SK-N-SH treated with all-trans-retinoic acid at 6 μM for 48 hours (cell line): Measurements from ENCODE around the gene SH2D2A.

ENCODE experiments used
- ATAC-seq: fragments of 200-7000 bp; cut with Tn5 transposase; 3 replicates; pipeline ENCODE4 v1.9.1; 2020; ENCODE audit warnings: mild to moderate bottlenecking, moderate library complexity
- ARNTL ChIP-seq: fragments of 450-650 bp; formaldehyde crosslinking; IDR thresholded peaks from 2 replicates; pipeline ENCODE4 v1.5.0; 2020; ENCODE audit warnings: low read depth, mild to moderate bottlenecking, moderate library complexity, borderline replicate concordance
- BACH2 ChIP-seq: fragments of 250-450 bp; sonication (Bioruptor Pico); IDR thresholded peaks from 2 replicates; pipeline ENCODE4 v1.9.0; 2021; ENCODE audit warnings: mild to moderate bottlenecking, borderline replicate concordance
- CSDC2 ChIP-seq: fragments of 250-450 bp; sonication (Bioruptor Pico); IDR thresholded peaks from 2 replicates; pipeline ENCODE4 v1.5.0; 2020; ENCODE audit warnings: mild to moderate bottlenecking, moderate library complexity
- ESRRG ChIP-seq: fragments of 250-450 bp; sonication (Bioruptor Pico); IDR thresholded peaks from 2 replicates; pipeline ENCODE4 v1.6.1; 2021; ENCODE audit warnings: mild to moderate bottlenecking
- GLIS3 ChIP-seq: fragments of 250-450 bp; sonication (Bioruptor Pico); IDR thresholded peaks from 2 replicates; pipeline ENCODE4 v1.5.0; 2020; ENCODE audit warnings: mild to moderate bottlenecking, moderate library complexity
- ISL1 ChIP-seq: fragments of 250-450 bp; sonication (Bioruptor Pico); IDR thresholded peaks from 2 replicates; pipeline ENCODE4 v2.1.2; 2022; ENCODE audit warnings: mild to moderate bottlenecking, moderate library complexity
- OSR1 ChIP-seq: fragments of 250-450 bp; sonication (Bioruptor Pico); IDR thresholded peaks from 2 replicates; pipeline ENCODE4 v1.8.0; 2022; ENCODE audit warnings: moderate library complexity, mild to moderate bottlenecking, inconsistent platforms
- PPARA ChIP-seq: fragments of 250-450 bp; sonication (Bioruptor Pico); IDR thresholded peaks from 2 replicates; pipeline ENCODE4 v1.5.0; 2020; ENCODE audit warnings: mild to moderate bottlenecking, borderline replicate concordance
- RARB ChIP-seq: fragments of 250-450 bp; sonication (Bioruptor Pico); IDR thresholded peaks from 2 replicates; pipeline ENCODE4 v1.8.0; 2021; ENCODE audit warnings: mild to moderate bottlenecking, moderate library complexity
- SNAI2 ChIP-seq: fragments of 250-450 bp; sonication (Bioruptor Pico); IDR thresholded peaks from 2 replicates; pipeline ENCODE4 v1.5.0; 2020; ENCODE audit warnings: mild to moderate bottlenecking, moderate library complexity
- TCF4 ChIP-seq: fragments of 250-450 bp; sonication (Bioruptor Pico); IDR thresholded peaks from 2 replicates; pipeline ENCODE4 v1.8.0; 2021; ENCODE audit warnings: mild to moderate bottlenecking, moderate library complexity, borderline replicate concordance
- TOX ChIP-seq: fragments of 250-450 bp; sonication (Bioruptor Pico); IDR thresholded peaks from 2 replicates; pipeline ENCODE4 v1.8.0; 2021; ENCODE audit warnings: mild to moderate bottlenecking, moderate library complexity, borderline replicate concordance
- ZC3H10 ChIP-seq: fragments of 250-450 bp; sonication (Bioruptor Pico); IDR thresholded peaks from 2 replicates; pipeline ENCODE4 v1.5.1; 2021; ENCODE audit warnings: mild to moderate bottlenecking, moderate library complexity
- ZFP3 ChIP-seq: fragments of 250-450 bp; sonication (Bioruptor Pico); IDR thresholded peaks from 2 replicates; pipeline ENCODE4 v1.5.0; 2020; ENCODE audit warnings: mild to moderate bottlenecking, moderate library complexity
- ZFP30 ChIP-seq: fragments of 450-650 bp; formaldehyde crosslinking; IDR thresholded peaks from 2 replicates; pipeline ENCODE4 v1.5.0; 2022; ENCODE audit warnings: mild to moderate bottlenecking, moderate library complexity
- ZNF565 ChIP-seq: fragments of 450-650 bp; formaldehyde crosslinking; conservative IDR thresholded peaks from 2 replicates; pipeline ENCODE4 v1.5.0; 2020; ENCODE audit warnings: low read depth, mild to moderate bottlenecking, moderate library complexity
- ZNF70 ChIP-seq: fragments of 450-650 bp; formaldehyde crosslinking; IDR thresholded peaks from 2 replicates; pipeline ENCODE4 v1.5.0; 2020; ENCODE audit warnings: mild to moderate bottlenecking, moderate library complexity
- TF ChIP-seq, protein P1 (sequence below): fragments of 250-450 bp; sonication (Bioruptor Pico); IDR thresholded peaks from 2 replicates; pipeline ENCODE4 v1.8.0; 2021; ENCODE audit warnings: low read depth, mild to moderate bottlenecking, moderate library complexity, borderline replicate concordance
- TF ChIP-seq, protein P2 (sequence below): fragments of 250-450 bp; sonication (Bioruptor Pico); IDR thresholded peaks from 2 replicates; pipeline ENCODE4 v1.5.0; 2020; ENCODE audit warnings: mild to moderate bottlenecking, moderate library complexity
- TF ChIP-seq, protein P3 (sequence below): fragments of 250-450 bp; sonication (Bioruptor Pico); IDR thresholded peaks from 2 replicates; pipeline ENCODE4 v1.8.0; 2020; ENCODE audit warnings: mild to moderate bottlenecking, moderate library complexity, borderline replicate concordance
- TF ChIP-seq, protein P4 (sequence below): fragments of 250-450 bp; sonication (Bioruptor Pico); IDR thresholded peaks from 2 replicates; pipeline ENCODE4 v1.5.1; 2021; ENCODE audit warnings: mild to moderate bottlenecking, moderate library complexity

Gene SH2D2A

DNA sequence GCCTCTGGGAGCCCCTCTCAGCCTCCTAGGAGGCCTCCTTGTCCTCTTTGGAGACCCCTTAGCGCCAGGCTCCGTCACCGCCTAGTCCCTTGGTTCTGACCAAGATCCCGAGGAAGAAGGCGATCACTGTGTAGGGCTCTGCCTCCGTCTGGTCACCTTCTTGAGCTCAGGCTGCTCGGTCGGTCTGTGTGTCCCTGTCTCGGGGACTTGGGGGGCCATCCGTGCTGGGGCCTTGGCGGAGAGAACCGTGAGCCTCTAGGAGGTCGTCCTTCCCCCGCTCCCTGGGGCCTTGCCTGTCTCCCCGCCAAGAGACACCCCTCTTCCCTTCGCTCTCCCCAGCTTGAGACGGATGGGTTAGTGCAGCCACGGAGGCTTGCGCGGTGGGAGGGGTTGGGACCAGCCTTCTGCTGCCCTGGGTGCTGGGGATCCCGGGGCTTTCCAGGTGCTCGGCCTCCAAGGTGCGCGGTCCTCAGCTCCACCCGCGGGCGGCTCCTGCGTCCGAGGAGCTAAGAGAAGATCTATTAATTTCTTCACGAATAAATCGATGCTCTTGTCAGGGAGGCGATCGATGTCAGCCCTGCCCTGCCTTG is 43.0 kb upstream of the SH2D2A start:
- TF ChIP-seq ZNF565 (CRISPR knock-in tag) = no peak
- TF ChIP-seq OSR1 (CRISPR knock-in tag) = no peak
- no peak for TF ChIP-seq ISL1 (CRISPR knock-in tag)
- no peak for TF ChIP-seq CSDC2 (CRISPR knock-in tag)
- TF ChIP-seq ESRRG (CRISPR knock-in tag) = no peak
- peak; percentile 42 for ATAC-seq

DNA sequence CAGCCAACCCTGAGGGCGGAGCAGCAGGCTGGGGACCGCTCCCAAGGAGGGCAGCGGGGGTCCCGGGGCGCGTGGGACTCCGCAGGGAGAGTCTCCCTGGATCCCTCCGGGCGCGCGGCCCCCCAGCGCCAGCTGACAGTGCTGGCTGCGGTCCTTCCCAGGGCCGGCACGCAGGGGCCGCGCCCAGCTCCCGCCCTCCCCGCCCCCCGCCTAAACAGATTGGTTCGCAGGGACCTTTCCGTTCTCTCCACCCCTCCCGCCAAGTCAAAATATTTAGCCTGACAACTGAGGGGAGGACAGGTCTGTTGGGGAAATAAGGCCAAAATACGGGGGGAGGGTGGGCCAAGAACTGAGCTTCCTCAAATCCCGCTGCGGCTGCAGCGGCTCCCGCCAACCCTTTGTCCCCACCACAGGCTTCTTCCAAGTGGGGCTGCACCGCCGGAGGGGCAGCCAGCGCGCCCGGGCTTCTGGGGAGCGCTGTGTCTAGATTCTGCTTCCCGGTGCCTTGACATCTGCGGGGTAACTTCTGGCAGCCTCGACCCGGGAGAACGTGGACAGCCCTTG is 42.4 kb upstream of the SH2D2A start, which contains the start of gene INSRR:
INSRR (minus strand) TSS at position 159 of the 564 bp plus-strand sequence. CDS start 496 bp downstream, outside the sequence.
- peak; percentile 2; the same call in 2 of the 3 replicates for ATAC-seq
- TF ChIP-seq ZNF565 (CRISPR knock-in tag) (no peak), ESRRG (CRISPR knock-in tag) (no peak), TOX (CRISPR knock-in tag) (no peak), ZNF70 (CRISPR knock-in tag) (no peak), ARNTL (CRISPR knock-in tag) (no peak), ZFP30 (CRISPR knock-in tag) (no peak), BACH2 (CRISPR knock-in tag) (no peak), OSR1 (CRISPR knock-in tag) (no peak)
- TF ChIP-seq, protein P1, sequence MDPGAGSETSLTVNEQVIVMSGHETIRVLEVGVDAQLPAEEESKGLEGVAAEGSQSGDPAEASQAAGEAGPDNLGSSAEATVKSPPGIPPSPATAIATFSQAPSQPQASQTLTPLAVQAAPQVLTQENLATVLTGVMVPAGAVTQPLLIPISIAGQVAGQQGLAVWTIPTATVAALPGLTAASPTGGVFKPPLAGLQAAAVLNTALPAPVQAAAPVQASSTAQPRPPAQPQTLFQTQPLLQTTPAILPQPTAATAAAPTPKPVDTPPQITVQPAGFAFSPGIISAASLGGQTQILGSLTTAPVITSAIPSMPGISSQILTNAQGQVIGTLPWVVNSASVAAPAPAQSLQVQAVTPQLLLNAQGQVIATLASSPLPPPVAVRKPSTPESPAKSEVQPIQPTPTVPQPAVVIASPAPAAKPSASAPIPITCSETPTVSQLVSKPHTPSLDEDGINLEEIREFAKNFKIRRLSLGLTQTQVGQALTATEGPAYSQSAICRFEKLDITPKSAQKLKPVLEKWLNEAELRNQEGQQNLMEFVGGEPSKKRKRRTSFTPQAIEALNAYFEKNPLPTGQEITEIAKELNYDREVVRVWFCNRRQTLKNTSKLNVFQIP (CRISPR knock-in tag) = no peak
- TF ChIP-seq, protein P2, sequence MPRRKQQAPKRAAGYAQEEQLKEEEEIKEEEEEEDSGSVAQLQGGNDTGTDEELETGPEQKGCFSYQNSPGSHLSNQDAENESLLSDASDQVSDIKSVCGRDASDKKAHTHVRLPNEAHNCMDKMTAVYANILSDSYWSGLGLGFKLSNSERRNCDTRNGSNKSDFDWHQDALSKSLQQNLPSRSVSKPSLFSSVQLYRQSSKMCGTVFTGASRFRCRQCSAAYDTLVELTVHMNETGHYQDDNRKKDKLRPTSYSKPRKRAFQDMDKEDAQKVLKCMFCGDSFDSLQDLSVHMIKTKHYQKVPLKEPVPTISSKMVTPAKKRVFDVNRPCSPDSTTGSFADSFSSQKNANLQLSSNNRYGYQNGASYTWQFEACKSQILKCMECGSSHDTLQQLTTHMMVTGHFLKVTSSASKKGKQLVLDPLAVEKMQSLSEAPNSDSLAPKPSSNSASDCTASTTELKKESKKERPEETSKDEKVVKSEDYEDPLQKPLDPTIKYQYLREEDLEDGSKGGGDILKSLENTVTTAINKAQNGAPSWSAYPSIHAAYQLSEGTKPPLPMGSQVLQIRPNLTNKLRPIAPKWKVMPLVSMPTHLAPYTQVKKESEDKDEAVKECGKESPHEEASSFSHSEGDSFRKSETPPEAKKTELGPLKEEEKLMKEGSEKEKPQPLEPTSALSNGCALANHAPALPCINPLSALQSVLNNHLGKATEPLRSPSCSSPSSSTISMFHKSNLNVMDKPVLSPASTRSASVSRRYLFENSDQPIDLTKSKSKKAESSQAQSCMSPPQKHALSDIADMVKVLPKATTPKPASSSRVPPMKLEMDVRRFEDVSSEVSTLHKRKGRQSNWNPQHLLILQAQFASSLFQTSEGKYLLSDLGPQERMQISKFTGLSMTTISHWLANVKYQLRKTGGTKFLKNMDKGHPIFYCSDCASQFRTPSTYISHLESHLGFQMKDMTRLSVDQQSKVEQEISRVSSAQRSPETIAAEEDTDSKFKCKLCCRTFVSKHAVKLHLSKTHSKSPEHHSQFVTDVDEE (CRISPR knock-in tag) = no peak

DNA sequence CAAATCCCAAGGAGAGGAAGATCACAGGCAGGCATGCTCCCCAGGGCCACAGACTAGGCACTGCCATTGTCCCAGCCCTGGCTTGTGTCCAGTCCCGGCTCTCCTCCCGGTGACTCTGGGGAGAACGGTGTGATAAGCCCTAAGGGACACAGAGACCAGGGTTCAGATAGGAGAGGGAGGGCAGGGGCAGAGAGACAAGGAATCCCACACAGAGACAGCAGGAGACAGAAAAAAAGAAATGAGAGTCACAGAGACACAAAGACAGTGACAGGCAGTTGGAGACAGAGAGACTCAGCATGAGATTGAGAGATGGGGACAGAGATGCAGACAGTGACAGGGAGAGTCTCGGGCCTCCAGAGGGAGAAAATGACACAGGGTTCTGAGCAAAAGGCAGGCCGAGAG is 41.9 kb upstream of the SH2D2A start:
- no peak for TF ChIP-seq ZFP30 (CRISPR knock-in tag)
- TF ChIP-seq, protein P3, sequence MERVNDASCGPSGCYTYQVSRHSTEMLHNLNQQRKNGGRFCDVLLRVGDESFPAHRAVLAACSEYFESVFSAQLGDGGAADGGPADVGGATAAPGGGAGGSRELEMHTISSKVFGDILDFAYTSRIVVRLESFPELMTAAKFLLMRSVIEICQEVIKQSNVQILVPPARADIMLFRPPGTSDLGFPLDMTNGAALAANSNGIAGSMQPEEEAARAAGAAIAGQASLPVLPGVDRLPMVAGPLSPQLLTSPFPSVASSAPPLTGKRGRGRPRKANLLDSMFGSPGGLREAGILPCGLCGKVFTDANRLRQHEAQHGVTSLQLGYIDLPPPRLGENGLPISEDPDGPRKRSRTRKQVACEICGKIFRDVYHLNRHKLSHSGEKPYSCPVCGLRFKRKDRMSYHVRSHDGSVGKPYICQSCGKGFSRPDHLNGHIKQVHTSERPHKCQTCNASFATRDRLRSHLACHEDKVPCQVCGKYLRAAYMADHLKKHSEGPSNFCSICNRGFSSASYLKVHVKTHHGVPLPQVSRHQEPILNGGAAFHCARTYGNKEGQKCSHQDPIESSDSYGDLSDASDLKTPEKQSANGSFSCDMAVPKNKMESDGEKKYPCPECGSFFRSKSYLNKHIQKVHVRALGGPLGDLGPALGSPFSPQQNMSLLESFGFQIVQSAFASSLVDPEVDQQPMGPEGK (CRISPR knock-in tag) = no peak
- TF ChIP-seq RARB = no peak
- no peak for TF ChIP-seq GLIS3 (CRISPR knock-in tag)
- TF ChIP-seq SNAI2 = no peak
- TF ChIP-seq CSDC2 (CRISPR knock-in tag) = no peak
- no peak for TF ChIP-seq TCF4 (CRISPR knock-in tag)
- TF ChIP-seq ISL1 (CRISPR knock-in tag) = no peak
- TF ChIP-seq, protein P4, sequence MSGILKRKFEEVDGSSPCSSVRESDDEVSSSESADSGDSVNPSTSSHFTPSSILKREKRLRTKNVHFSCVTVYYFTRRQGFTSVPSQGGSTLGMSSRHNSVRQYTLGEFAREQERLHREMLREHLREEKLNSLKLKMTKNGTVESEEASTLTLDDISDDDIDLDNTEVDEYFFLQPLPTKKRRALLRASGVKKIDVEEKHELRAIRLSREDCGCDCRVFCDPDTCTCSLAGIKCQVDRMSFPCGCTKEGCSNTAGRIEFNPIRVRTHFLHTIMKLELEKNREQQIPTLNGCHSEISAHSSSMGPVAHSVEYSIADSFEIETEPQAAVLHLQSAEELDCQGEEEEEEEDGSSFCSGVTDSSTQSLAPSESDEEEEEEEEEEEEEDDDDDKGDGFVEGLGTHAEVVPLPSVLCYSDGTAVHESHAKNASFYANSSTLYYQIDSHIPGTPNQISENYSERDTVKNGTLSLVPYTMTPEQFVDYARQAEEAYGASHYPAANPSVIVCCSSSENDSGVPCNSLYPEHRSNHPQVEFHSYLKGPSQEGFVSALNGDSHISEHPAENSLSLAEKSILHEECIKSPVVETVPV = no peak
- TF ChIP-seq ZFP3 = no peak
- TF ChIP-seq ZNF565 (CRISPR knock-in tag) = no peak
- no peak for TF ChIP-seq ZC3H10 (CRISPR knock-in tag)
- no peak for TF ChIP-seq TOX (CRISPR knock-in tag)
- no peak for TF ChIP-seq PPARA (CRISPR knock-in tag)
- no peak for ATAC-seq
